HCT116 (cell line): ENCODE measurements around the gene MAEA.

Experiments used
- EGR1 ChIP-seq: IDR thresholded peaks from 2 replicates; pipeline ENCODE4 v1.6.1; 2012; ENCODE audit warnings: low read depth
- EZH2 ChIP-seq: fragments of 200-600 bp; sonication (generic); IDR thresholded peaks from 2 replicates; pipeline ENCODE4 v1.6.1; 2017; ENCODE audit warnings: antibody characterized with exemption, mixed run types
- POLR2A ChIP-seq: IDR thresholded peaks from 2 replicates; pipeline ENCODE4 v1.7.0; 2011; ENCODE audit warnings: borderline replicate concordance; ENCODE audit not compliant: insufficient read depth, insufficient read length; ENCODE audit errors: extremely low read depth
- TF ChIP-seq, protein P1 (sequence below), 3 experiments: fragments of 200-600 bp in 1 of 3; sonication (generic) in 1 of 3; IDR thresholded peaks in 2 of 3; conservative IDR thresholded peaks in 1 of 3; 2 replicates each; pipeline ENCODE4 v1.5.1; 2012 to 2017; ENCODE audit warnings: low read depth in 2 of 3, low read length in 2 of 3, antibody characterized with exemption in 1 of 3, borderline replicate concordance in 1 of 3, control low read depth in 1 of 3, mild to moderate bottlenecking in 1 of 3, mixed read lengths in 1 of 3, mixed run types in 1 of 3, moderate library complexity in 1 of 3; ENCODE audit not compliant: insufficient read depth in 1 of 3
- TF ChIP-seq, protein P2 (sequence below): IDR thresholded peaks from 2 replicates; pipeline ENCODE4 v1.6.1; 2012; ENCODE audit warnings: low read depth

- TF ChIP-seq POLR2A: no peak
- TF ChIP-seq, protein P1, sequence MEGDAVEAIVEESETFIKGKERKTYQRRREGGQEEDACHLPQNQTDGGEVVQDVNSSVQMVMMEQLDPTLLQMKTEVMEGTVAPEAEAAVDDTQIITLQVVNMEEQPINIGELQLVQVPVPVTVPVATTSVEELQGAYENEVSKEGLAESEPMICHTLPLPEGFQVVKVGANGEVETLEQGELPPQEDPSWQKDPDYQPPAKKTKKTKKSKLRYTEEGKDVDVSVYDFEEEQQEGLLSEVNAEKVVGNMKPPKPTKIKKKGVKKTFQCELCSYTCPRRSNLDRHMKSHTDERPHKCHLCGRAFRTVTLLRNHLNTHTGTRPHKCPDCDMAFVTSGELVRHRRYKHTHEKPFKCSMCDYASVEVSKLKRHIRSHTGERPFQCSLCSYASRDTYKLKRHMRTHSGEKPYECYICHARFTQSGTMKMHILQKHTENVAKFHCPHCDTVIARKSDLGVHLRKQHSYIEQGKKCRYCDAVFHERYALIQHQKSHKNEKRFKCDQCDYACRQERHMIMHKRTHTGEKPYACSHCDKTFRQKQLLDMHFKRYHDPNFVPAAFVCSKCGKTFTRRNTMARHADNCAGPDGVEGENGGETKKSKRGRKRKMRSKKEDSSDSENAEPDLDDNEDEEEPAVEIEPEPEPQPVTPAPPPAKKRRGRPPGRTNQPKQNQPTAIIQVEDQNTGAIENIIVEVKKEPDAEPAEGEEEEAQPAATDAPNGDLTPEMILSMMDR (IDR thresholded peaks at IDR 0.05 in 2 of 3, conservative IDR thresholded peaks at IDR 0.05 in 1 of 3; ENCODE audit: borderline replicate concordance in 1 of 3, insufficient read depth in 1 of 3, low read depth in 2 of 3, low read length in 2 of 3): no peak
- no peak for TF ChIP-seq EGR1
- TF ChIP-seq EZH2: no peak
- TF ChIP-seq, protein P2, sequence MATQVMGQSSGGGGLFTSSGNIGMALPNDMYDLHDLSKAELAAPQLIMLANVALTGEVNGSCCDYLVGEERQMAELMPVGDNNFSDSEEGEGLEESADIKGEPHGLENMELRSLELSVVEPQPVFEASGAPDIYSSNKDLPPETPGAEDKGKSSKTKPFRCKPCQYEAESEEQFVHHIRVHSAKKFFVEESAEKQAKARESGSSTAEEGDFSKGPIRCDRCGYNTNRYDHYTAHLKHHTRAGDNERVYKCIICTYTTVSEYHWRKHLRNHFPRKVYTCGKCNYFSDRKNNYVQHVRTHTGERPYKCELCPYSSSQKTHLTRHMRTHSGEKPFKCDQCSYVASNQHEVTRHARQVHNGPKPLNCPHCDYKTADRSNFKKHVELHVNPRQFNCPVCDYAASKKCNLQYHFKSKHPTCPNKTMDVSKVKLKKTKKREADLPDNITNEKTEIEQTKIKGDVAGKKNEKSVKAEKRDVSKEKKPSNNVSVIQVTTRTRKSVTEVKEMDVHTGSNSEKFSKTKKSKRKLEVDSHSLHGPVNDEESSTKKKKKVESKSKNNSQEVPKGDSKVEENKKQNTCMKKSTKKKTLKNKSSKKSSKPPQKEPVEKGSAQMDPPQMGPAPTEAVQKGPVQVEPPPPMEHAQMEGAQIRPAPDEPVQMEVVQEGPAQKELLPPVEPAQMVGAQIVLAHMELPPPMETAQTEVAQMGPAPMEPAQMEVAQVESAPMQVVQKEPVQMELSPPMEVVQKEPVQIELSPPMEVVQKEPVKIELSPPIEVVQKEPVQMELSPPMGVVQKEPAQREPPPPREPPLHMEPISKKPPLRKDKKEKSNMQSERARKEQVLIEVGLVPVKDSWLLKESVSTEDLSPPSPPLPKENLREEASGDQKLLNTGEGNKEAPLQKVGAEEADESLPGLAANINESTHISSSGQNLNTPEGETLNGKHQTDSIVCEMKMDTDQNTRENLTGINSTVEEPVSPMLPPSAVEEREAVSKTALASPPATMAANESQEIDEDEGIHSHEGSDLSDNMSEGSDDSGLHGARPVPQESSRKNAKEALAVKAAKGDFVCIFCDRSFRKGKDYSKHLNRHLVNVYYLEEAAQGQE: no peak
These were observed 8.8 kb downstream of the MAEA start for GRCh38 chr4:1298461-1298860.
